GM20000 (cell line): ENCODE measurements around the gene PIGL.
A peak's percentile ranks its signal among the peaks of the same experiment; 100 is the strongest.

Source experiments
- DNase-seq: peaks from one replicate; pipeline ENCODE4 v3.0.0; 2012; ENCODE audit warnings: low spot score
- TF ChIP-seq, protein P1 (sequence below): IDR thresholded peaks from 2 replicates; pipeline ENCODE4 v1.5.1; 2012; ENCODE audit warnings: mild to moderate bottlenecking, control low read depth; ENCODE audit errors: extremely low read depth, missing control alignments

PIGL gene

DNA sequence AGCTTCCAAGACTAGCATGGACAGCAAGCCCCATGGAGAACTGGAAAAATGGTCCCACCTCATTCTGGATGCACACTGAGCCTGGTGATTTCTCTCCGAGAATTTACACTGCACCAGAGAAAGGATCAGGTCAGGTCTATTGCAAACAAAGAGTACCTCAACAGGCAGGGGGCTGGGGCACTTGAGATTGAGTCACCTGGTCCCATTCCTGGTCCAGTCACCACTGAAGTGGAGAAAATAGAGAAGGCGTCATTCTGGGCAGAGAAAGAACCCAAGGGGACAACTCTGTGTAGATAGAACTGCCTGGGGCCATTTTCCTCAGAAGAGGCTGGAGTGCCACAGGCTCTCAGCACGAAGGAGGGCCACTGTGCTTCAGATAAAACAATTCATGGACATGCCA lies 97.8 kb downstream of the PIGL start:
- no peak for DNase-seq
- TF ChIP-seq, protein P1, sequence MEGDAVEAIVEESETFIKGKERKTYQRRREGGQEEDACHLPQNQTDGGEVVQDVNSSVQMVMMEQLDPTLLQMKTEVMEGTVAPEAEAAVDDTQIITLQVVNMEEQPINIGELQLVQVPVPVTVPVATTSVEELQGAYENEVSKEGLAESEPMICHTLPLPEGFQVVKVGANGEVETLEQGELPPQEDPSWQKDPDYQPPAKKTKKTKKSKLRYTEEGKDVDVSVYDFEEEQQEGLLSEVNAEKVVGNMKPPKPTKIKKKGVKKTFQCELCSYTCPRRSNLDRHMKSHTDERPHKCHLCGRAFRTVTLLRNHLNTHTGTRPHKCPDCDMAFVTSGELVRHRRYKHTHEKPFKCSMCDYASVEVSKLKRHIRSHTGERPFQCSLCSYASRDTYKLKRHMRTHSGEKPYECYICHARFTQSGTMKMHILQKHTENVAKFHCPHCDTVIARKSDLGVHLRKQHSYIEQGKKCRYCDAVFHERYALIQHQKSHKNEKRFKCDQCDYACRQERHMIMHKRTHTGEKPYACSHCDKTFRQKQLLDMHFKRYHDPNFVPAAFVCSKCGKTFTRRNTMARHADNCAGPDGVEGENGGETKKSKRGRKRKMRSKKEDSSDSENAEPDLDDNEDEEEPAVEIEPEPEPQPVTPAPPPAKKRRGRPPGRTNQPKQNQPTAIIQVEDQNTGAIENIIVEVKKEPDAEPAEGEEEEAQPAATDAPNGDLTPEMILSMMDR, result no peak

GRCh38 chr17:16319969-16320368 lies 103.0 kb downstream of the PIGL start:
- DNase-seq, result no peak
- TF ChIP-seq, protein P1, result no peak

DNA sequence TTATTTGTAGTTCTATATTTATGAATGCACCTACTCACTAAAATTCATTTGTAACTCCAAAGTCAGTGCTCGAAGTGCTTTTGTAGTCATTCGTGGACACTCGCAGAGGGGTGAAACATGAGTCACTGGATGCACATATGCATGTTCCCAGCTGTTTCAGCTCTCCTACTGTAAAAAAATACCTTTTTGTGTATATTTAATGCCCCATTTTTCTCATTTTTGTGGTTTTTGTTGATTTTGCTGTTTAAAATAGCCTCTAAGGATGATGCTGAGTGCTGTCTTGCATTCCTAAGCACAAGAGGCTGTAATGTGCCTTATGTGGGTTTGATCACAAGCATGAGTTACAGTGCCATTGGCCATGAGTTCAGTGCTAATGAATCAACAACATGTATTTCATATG lies 105.6 kb downstream of the PIGL start:
- TF ChIP-seq, protein P1, result no peak
- no peak for DNase-seq

DNA sequence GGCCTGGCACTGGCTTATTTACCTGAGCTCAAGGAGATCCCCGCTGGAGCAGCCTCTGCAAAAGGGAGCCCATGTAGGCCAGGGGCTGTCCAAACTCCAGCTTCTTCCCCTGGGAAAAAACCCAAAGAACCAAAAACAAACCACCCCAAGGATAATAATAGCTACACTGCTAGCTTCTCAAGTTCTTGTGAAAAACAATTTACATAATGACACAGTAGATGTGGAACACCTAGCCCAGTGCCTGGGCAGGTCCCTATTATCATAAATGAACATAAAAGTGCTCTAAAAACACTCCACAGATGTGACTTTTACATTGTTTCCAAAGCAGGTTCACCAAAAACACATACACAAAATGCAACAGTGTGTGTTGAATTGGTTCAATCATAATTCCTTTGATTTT lies 109.0 kb downstream of the PIGL start:
- TF ChIP-seq, protein P1, result no peak
- no peak for DNase-seq

DNA sequence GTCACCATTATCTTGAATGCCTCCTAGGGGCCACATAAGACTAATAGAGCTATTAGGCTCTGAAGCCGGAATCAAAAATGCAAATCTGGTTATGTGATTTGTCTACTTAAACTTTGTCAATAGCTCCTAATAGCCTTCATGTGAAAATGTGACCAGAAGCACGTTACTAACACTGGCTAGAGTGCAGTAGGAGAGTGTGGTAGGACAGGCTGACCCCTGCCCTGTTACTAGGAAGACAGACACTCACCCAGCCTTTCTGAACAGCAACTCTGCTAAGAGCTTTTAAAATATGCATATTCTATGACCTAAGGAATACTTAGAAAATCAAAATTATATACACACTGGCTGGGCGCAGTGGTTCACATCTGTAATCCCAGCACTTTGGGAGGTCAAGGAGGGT lies 110.0 kb downstream of the PIGL start:
- TF ChIP-seq, protein P1, result no peak
- DNase-seq, result no peak

- no peak for DNase-seq
- TF ChIP-seq, protein P1, result no peak
These were observed 112.0 kb downstream of the PIGL start for GRCh38 chr17:16328997-16329396.

DNA sequence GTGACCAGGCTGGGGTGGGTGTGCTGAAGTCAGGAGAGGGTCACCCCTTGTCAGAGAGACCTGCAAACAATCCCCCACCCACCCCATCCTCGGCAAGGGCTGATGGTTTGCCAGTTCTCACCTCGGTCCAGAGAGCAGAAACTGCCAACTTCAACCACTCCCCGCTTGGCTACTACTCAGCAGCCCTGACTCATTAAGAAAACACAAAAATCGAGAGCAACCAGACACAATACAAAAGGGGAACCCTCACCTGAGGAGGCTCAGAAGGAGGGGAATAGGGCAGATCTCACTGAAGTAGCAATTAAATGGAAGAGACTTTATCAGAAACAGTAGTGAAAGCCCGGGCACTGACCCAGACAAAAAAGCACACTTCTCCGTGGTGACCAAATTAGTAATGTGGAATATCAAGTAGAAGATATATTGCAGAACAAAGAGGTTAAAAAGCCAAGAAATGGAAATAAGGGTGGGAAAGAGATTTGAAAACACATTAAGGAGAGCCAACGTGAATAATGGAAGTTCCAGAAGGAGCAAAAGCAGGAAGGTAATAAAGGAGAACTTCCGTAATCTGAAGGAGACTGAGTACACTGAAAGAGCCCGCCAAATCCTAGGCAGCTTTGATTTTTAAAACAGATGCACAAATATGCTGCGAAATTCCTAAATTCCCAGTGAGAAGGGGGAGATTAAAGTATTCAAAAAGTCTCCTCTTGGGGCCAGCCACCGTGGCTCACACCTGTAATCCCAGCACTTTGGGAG lies 112.7 kb downstream of the PIGL start:
- peak; percentile 32 for DNase-seq
- TF ChIP-seq, protein P1, result no peak
